ENCODE results near the gene TCAF1.

DNA sequence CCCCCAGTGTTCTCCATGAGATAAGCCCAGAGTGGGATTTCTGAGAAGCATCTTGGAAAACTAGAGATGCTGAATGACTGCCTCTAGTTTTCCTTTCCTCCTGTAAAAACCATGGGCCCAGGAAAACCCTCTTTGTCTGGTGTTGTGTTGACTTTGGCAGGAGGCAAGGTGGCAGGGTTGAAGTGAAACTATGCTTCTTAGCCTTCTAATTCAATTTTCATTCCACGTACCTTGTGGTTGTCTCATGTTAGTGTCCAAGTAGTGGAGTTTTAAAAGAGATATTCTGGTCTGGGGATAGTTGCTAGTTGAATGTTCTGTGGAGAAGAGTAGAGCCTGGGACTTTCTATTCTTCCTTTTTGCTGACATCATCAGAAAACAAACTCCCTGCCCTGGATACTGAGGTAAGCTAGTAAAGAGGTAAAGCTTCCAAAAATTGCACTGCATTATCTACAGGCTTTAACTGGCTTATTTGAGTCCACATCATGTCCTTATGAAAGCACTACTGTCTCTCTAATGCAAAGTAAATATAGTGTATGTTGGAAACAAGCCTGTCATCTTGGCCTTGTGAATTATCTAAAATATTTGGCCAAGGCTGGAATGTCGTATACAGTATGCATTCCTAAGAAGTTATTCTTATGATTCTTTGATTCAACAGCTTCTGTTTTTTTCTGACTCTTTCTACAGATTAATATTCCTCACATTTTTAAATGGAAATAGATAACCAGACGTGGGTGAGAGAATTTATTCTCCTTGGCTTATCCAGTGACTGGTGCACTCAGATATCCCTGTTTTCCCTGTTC lies 32.8 kb upstream of the TCAF1 start, which contains the start of gene OR2F2:
- TF ChIP-seq POLR2AphosphoS5 (IDR thresholded peaks at IDR 0.05; ENCODE audit: borderline replicate concordance, low read depth, low read length) (no peak), EZH2 (IDR thresholded peaks at IDR 0.05) (no peak)
